ENCODE measurements around the gene MMP1. TPM values are rescaled to one million over a fixed set of nuclear protein-coding genes. Genes with fewer than 3 reads are reported as not detected.

Gene MMP1
- polyA plus RNA-seq, 1 donor (not counting 4 experiments of a cell fraction or from before 2014, with no cell fraction given), result 81.5 TPM

- H3K9me3 ChIP-seq (ENCODE audit: control insufficient read depth, low read depth, low read length), result no peaks in the 10 kb centered on the region
- H3K9me1 ChIP-seq (ENCODE audit: control insufficient read depth, extremely low read depth, insufficient read depth, low read length), result no peaks in the 10 kb centered on the region
- peak; percentile 94 for FAIRE-seq
- H3K4me2 ChIP-seq (ENCODE audit: control insufficient read depth, extremely low read depth, insufficient read depth, low read depth, low read length), result peak overlapping the region; percentile 7
- DNase-seq (ENCODE audit: low read depth, low spot score), result no peak
- no peak overlapping the region for H2AFZ ChIP-seq (ENCODE audit: control insufficient read depth, low read length)
- H3K36me3 ChIP-seq (ENCODE audit: control insufficient read depth in 2 of 2, extremely low read depth in 1 of 2, insufficient read depth in 2 of 2, low read length in 2 of 2), result no peaks in the 10 kb centered on the region
- no peak overlapping the region for H3K4me3 ChIP-seq (ENCODE audit: control insufficient read depth in 2 of 3, extremely low read depth in 1 of 3, insufficient read depth in 2 of 3, low read depth in 1 of 3, low read length in 3 of 3)
- H3K79me2 ChIP-seq (ENCODE audit: control insufficient read depth, insufficient read depth, low read length), result no peaks in the 10 kb centered on the region
- no peak for TF ChIP-seq CTCF (optimal IDR thresholded peaks at IDR 0.05 in 1 of 3, IDR thresholded peaks at IDR 0.05 in 1 of 3, conservative IDR thresholded peaks at IDR 0.05 in 1 of 3; ENCODE audit: extremely low read depth in 1 of 3, insufficient read depth in 2 of 3, low read length in 3 of 3)
- TF ChIP-seq EZH2 (IDR thresholded peaks at IDR 0.05; ENCODE audit: low read length), result no peak
- no peak overlapping the region for H3K9ac ChIP-seq (ENCODE audit: control insufficient read depth, extremely low read depth, insufficient read depth, low read length)
- H3K4me1 ChIP-seq (ENCODE audit: control insufficient read depth, extremely low read depth, insufficient read depth, low read length), result peaks cover 42% of the 10 kb centered on the region
- no peaks in the 10 kb centered on the region for H4K20me1 ChIP-seq (ENCODE audit: control insufficient read depth, extremely low read depth, insufficient read depth, low read length)
- dilution Hi-C loops (cut with MboI; ENCODE audit: extremely low pct_ligation_motif_present, low sequenced_read_pairs), result no loop called here
- H3K27ac ChIP-seq (ENCODE audit: control insufficient read depth, insufficient read depth, low read length), result no peak overlapping the region
- H3K27me3 ChIP-seq (ENCODE audit: control insufficient read depth, extremely low read depth, insufficient read depth, low read length), result no peaks in the 10 kb centered on the region
Measured at GRCh38 chr11:102757823-102758549, 40.0 kb downstream of the MMP1 start.

GRCh38 chr11:102753267-102753666, 44.7 kb downstream of the MMP1 start:
- Histone ChIP-seq H3K4me3 (ENCODE audit: control insufficient read depth in 2 of 3, extremely low read depth in 1 of 3, insufficient read depth in 2 of 3, low read depth in 1 of 3, low read length in 3 of 3) (no peak overlapping the region), H3K27ac (ENCODE audit: control insufficient read depth, insufficient read depth, low read length) (no peak overlapping the region), H3K9ac (ENCODE audit: control insufficient read depth, extremely low read depth, insufficient read depth, low read length) (no peak overlapping the region), H3K79me2 (ENCODE audit: control insufficient read depth, insufficient read depth, low read length) (no peaks in the 10 kb centered on the region), H3K4me1 (ENCODE audit: control insufficient read depth, extremely low read depth, insufficient read depth, low read length) (peaks cover 12% of the 10 kb centered on the region), H4K20me1 (ENCODE audit: control insufficient read depth, extremely low read depth, insufficient read depth, low read length) (no peaks in the 10 kb centered on the region), H3K9me3 (ENCODE audit: control insufficient read depth, low read depth, low read length) (no peaks in the 10 kb centered on the region), H2AFZ (ENCODE audit: control insufficient read depth, low read length) (no peak overlapping the region), H3K27me3 (ENCODE audit: control insufficient read depth, extremely low read depth, insufficient read depth, low read length) (no peaks in the 10 kb centered on the region), H3K36me3 (ENCODE audit: control insufficient read depth in 2 of 2, extremely low read depth in 1 of 2, insufficient read depth in 2 of 2, low read length in 2 of 2) (no peaks in the 10 kb centered on the region), H3K4me2 (ENCODE audit: control insufficient read depth, extremely low read depth, insufficient read depth, low read depth, low read length) (no peak overlapping the region), H3K9me1 (ENCODE audit: control insufficient read depth, extremely low read depth, insufficient read depth, low read length) (no peaks in the 10 kb centered on the region)
- peak; percentile 68 for FAIRE-seq
- dilution Hi-C loops (cut with MboI; ENCODE audit: extremely low pct_ligation_motif_present, low sequenced_read_pairs), result no loop called here
- TF ChIP-seq EZH2 (IDR thresholded peaks at IDR 0.05; ENCODE audit: low read length) (no peak), CTCF (optimal IDR thresholded peaks at IDR 0.05 in 1 of 3, IDR thresholded peaks at IDR 0.05 in 1 of 3, conservative IDR thresholded peaks at IDR 0.05 in 1 of 3; ENCODE audit: extremely low read depth in 1 of 3, insufficient read depth in 2 of 3, low read length in 3 of 3) (no peak)
- DNase-seq (ENCODE audit: low read depth, low spot score), result no peak

Measured in keratinocyte (primary cell).